GM10266 (cell line): Measurements from ENCODE around the gene UMPS.
"Not testable (repeated sequence)": the region's sequence is repeated elsewhere in the genome, so short reads cannot be mapped to it uniquely, and the experiment has no call there.

Experiments
- DNase-seq: peaks from one replicate; pipeline ENCODE4 v3.0.0; 2012; ENCODE audit errors: extremely low spot score
- TF ChIP-seq, protein P1 (sequence below): IDR thresholded peaks from 2 replicates; pipeline ENCODE4 v1.5.1; 2012; ENCODE audit warnings: mild to moderate bottlenecking, low read depth; ENCODE audit not compliant: control insufficient read depth, insufficient read depth; ENCODE audit errors: missing control alignments

UMPS gene

DNA sequence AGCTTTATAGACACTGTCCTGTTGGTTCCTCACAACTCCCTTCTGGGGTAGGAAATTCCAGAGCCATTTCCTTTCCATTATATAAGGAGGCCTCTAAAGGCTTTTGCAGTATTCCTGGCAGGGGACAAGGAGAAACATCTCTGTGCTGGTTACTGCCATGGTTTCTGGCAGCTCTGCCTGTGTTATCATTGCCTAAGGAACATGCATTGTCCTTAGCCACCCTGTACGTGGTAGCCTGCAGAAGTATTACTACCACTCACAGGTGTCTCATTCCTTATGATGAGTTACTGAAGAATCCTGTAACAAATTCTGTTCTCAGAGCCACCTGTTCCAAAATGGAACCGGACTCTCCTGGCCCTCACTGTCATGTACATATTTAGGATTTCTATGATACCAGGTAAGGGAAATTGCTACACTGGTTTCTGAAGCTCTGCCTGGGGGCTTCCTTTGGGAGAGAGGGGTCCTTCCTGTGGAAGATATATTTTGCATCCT, 58.0 kb downstream of the UMPS start:
- TF ChIP-seq, protein P1, sequence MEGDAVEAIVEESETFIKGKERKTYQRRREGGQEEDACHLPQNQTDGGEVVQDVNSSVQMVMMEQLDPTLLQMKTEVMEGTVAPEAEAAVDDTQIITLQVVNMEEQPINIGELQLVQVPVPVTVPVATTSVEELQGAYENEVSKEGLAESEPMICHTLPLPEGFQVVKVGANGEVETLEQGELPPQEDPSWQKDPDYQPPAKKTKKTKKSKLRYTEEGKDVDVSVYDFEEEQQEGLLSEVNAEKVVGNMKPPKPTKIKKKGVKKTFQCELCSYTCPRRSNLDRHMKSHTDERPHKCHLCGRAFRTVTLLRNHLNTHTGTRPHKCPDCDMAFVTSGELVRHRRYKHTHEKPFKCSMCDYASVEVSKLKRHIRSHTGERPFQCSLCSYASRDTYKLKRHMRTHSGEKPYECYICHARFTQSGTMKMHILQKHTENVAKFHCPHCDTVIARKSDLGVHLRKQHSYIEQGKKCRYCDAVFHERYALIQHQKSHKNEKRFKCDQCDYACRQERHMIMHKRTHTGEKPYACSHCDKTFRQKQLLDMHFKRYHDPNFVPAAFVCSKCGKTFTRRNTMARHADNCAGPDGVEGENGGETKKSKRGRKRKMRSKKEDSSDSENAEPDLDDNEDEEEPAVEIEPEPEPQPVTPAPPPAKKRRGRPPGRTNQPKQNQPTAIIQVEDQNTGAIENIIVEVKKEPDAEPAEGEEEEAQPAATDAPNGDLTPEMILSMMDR: no peak
- DNase-seq: no peak

DNA sequence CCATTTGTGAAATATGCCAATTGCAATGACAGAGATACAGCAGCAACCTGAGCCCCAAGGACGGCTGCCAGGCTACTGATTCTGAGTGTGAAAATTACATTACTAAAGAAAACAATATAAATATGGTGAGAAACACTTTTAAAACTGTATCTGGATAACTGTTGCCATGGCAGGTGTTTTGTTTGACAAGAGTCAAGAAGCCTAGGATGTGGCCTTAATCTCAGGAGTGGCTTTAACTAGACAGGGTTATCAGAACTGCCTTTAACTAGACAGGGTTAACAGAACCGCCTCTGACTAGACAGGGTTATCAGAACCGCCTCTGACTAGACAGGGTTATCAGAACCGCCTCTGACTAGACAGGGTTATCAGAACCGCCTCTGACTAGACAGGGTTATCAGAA, 58.9 kb downstream of the UMPS start:
- not testable (repeated sequence) for DNase-seq

DNA sequence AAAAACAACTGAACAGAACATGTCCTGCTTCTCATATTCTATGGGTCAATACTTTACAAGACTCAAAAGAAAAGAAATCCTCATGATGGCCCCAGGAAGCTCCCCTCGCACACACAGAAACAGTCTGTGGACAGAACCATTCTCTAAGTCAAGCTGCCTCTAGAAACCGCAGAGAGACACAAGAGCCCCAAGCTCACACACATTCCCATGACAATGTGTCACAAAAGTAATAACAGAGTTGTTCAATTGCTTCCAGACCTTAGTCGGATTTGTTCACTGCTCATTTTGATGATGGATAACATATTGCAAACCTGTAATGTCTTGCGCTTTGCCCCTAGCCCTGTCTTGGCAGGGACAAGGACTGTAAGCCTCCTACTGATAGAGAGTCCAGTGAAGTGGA, 60.9 kb downstream of the UMPS start:
- no peak for DNase-seq
- TF ChIP-seq, protein P1: no peak

DNA sequence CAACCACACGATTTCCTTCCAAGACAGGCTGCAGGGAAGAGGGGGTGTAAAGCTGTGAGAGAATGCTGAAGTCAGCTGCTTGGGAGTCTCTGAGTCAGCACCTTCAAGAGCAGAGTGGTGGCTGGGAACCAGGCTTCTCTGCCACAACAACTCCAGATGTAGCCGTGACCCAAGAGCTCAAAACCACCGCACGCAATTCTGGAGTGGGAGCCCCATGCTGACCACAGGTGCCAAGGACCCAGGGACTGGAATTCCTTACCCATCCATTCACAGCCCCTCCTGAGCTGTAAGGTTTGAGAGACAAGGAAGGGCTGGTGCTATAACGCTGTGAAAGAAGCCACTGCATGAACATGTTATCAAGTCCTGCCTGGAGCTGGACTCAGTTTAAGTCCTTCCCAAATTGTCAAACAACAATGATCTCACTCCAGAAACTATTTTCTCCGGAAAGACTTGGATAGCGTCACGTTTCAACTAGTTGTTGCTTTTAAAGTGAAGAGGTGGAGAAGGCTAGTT, 61.4 kb downstream of the UMPS start:
- DNase-seq: no peak
- TF ChIP-seq, protein P1: no peak

DNA sequence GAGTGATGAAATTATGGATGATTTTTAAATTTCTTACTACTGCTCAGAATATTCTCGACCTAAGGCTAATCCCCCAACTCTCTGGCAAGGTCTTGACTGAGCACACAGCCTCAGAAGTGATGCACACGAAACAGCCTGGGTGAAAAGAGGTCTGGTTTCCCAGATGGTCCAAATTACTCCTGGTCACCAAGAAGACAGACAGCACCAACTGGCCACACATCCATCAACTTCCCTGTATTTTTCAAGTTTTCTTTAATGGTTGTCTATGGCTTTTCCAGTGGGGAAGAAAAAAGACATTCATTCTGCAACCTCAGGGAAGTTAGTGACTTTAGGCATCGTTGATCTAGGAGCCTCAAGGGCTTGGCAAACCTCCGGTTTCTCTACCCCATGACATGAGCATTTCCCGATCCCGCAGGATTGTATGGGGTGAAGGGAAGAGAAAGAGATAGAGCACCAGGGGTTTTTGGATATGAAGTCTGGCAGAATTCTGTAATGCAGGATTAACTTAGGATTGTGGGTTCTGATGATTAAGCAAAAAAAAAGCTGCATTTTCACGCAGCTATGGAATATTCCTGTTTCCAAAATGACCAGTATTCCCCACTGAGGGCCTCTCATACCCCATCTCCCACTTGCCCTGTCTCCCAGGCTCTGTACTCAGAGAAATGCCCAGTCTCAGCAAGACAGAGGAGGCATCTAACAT, 62.2 kb downstream of the UMPS start:
- TF ChIP-seq, protein P1: no peak
- DNase-seq: no peak

DNA sequence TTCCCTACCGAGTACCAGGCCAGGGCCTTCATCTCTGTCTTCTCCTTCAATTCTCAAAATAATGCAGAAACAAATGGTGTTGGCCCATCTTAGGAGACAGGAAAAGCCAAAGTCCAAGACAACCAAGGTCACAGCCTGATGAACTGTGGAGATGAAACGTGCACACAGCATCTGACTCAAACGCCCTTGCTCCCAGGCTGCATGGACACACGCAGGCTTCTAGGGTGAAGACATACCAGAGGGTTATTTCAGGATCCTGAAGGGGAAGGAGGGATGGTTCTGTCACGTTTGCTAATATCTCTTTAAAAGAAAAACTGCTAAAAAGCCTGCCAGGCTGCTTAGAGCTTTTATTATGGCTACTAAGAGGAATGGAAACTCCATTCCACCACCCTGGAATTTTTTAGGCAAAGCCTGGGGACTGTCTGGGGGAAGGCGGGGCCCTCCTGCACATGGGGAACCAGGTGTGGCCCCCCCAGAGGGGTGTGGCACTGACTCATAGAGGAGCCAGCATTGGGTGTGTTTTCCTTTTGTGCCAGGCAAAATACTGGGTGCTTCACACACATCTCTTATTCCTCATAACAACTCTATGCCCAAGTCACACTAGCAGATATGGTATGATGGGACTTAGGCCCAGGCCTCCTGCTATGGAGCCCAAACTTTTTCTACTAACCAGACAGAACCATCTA, 62.9 kb downstream of the UMPS start:
- DNase-seq: no peak
- TF ChIP-seq, protein P1: no peak

DNA sequence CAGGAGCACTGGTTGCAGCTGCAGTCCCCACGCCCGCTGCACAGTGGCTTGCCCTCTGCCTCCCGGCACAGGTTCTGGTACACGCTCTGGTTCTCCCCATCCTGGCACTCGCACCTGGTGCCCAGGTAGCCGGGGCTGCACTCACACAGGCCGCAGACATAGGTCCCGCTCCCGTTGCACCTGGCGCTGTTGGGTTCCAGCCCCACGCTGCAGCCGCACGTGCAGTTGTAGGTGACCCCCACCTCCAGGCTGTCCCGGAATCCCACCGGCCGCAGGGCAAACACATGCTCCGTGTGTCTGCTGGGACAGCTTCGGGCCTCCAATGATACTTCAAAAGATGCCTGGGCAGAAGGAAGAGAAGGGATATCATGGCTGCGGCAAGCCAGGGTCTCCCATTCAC, 66.2 kb downstream of the UMPS start:
- DNase-seq: no peak
- TF ChIP-seq, protein P1: no peak
